Stimulated activated CD8-positive, alpha-beta memory T cell treated with anti-CD3 and anti-CD28 coated beads, Interleukin-15, amount 100 ng/mL, for 48 hours (primary cell): ENCODE data around the gene HACL1.
"Not testable (repeated sequence)": the region's sequence is repeated elsewhere in the genome, so short reads cannot be mapped to it uniquely, and the experiment has no call there.

Source experiments
- DNase-seq, 2 donors: peaks; one replicate each; pipeline ENCODE4 v3.0.0-alpha.2; 2020; ENCODE audit warnings: low read depth in 2 of 2

HACL1 gene

GRCh38 chr3:15579051-15579450 is 22.3 kb downstream of the HACL1 start:
- no peak for DNase-seq

- DNase-seq, result no peak
Observed at GRCh38 chr3:15578289-15578867, 23.0 kb downstream of the HACL1 start.

DNA sequence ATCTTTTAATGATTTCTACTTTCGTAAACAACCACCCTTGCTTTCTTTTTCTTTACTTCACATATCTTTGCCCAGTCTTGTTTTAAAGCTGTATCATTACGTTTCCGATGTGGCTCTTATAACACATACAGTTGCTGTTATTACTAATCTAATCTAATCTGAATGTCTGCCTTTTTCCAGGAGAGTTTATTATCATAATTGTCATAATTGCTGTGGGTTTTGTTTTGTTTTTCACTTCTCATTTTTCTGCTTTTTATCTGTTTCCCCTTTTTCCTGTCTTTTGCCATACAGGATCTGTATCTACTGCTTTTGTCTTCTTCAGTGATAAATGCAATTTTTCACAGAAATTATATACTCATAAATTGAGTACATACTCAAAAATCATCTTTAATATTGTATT is 24.9 kb downstream of the HACL1 start:
- DNase-seq, result no peak

DNA sequence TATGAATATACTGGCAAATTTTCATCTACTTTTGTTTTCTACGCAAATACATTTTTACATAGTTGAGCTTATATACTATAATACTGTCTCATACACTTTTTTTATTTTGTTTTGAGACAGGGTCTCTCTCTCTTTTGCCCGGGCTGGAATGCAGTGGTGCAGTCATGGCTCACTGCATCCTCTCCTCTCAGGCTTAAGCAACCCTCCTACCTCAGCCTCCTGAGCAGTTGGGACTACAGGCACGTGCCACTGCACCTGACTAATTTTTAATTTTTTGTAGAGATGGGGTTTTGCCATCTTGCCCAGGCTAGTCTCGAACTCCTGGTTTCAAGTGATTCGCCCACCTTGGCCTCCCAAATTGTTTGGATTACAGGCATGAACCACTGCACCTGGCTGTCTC is 25.9 kb downstream of the HACL1 start:
- DNase-seq, result no peak

DNA sequence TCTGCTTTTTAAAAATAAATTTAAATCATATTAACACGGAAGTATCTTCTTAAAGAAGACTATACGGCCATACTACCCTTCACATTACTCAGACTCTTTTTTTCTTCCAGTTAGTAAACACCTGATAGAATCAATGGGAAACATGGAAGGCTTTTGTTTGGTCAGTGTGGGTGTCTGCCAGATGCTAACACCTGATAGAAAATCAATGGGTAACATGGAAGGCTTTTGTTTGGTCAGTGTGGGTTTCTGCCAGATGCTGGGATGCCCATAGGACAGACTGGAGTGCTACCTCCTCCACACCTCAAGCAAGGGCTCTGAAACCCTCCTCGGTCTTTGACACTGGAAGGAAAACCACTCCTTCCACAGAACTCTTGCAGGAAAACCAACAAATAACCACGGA is 29.2 kb downstream of the HACL1 start:
- no peak for DNase-seq

DNA sequence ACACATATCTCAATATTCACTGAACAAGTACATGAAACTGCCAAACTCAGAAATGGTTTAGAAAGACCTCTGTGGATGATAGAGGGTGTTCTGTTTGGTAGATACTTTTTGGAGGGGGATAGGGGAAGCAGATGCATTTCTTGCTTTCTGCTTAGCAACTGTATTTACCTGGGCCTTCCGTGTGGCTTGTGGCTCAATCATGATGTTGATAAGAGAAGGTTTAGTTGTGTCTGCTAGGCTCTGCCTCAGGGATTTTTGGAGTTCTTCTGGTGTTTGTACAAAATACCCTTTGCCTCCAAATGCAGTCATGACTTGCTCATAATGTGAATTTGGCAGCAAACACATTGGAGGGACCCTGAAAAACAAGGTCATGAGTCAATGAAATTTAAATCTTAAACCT is 38.2 kb downstream of the HACL1 start:
- DNase-seq, result no peak

- no peak for DNase-seq
Observed at GRCh38 chr3:15562560-15562959, 38.8 kb downstream of the HACL1 start.

GRCh38 chr3:15558581-15558980 is 42.8 kb downstream of the HACL1 start:
- no peak for DNase-seq

DNA sequence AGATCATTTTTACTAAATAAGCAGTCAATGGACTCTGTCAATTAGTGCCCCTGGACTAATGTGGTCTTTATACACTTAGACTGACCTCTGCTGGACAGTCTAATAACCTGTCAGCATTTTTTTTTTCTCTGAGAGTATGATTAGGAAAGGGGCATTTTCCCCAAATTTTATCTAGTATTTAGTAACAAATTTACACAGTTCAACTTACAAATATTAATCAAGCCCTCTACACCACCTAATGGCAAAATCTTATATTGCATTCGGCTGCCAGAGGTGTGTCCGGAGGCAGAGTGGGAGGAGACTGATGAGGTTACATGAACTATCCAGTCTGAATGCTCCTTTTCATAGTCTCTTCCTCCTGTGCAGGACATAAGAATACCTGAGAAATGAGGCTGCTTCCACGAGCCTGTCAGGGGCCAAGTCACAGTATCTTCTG is 43.8 kb downstream of the HACL1 start:
- DNase-seq, result peak in 1 of 2 donors; percentile 9

DNA sequence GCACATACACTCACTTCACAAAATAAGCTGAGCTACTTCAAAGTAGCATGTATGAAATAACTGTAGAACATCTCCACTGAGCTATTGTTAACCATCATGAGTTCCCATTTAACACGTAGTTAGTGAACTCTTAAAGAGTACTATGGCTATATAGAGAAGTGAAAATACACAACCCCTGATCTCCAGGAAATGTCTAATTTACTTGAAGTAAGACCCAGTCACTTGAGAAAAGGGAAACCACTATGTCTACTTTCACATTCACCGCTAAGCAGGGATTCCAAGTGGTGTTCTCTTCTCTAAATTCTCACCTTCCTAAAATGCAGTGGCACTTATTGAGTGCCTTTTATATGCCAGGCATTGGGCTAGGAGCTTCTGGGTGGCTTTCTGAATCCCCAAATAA is 44.9 kb downstream of the HACL1 start:
- no peak for DNase-seq

- no peak for DNase-seq
Observed at GRCh38 chr3:15553749-15554148, 47.6 kb downstream of the HACL1 start.

- no peak for DNase-seq
Observed at GRCh38 chr3:15551902-15552301, 49.5 kb downstream of the HACL1 start.

GRCh38 chr3:15549846-15550245 is 51.5 kb downstream of the HACL1 start:
- no peak for DNase-seq

DNA sequence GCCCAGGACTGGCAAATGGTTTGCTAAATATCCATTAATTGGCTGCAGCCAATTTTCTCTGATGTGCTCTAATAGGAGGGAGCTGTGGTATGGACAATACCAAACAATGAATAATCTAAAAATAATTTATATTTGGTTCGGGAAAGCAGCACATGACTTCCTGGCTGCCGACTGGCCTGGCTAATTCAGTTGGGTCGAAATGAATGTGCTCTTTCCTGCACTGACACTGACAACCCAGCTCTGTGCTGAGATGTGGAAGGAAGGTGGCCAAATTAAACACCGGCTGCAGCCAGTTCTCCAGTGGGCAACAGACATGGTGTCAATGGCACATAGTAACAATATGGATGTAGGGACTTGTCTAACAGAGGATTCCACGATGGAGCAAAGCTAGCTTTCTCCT is 58.8 kb downstream of the HACL1 start:
- no peak for DNase-seq

DNA sequence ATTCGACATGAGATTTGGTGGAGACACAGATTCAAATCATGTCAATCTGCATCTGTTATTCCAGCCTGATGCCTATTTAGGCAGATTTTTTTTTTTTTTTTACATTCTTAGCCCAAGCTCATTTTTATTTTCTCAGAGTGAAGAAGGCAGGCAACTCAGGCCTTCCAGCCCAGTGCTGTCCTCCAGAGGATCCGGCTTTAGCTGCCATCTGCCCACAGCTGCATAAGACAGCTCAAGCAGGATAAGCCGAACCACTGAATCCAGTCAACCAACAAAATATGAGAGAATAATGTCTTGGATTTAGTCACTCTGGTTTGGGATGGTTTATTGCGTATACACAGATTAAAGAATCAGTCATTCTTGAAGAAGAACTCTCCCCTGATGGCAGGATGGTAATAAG is 60.0 kb downstream of the HACL1 start:
- no peak for DNase-seq

- no peak for DNase-seq
Observed at GRCh38 chr3:15539066-15539465, 62.3 kb downstream of the HACL1 start.

- DNase-seq, result no peak
Observed at GRCh38 chr3:15538345-15538744, 63.0 kb downstream of the HACL1 start.

- no peak for DNase-seq
Observed at GRCh38 chr3:15536856-15537255, 64.5 kb downstream of the HACL1 start.

DNA sequence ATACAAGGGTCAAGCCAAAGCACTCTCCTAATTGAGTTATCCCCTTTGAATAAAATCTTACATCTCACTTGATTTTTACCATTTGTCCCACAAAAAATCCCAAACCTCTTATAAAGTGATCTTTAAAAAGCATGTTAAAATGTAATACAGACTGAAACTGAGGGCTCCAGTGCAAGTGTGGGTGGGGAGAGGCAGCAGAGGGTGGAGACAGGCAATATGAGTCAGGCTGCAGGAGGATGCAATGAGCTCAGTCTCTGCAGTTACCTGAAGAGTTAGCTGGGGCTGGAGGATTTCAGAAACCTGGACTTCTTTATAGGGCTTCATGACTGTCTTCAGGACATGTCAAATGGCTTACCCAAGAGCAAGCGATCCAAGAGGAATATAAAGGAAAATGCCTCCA is 65.6 kb downstream of the HACL1 start:
- peak; percentile 12 to 38 for DNase-seq

DNA sequence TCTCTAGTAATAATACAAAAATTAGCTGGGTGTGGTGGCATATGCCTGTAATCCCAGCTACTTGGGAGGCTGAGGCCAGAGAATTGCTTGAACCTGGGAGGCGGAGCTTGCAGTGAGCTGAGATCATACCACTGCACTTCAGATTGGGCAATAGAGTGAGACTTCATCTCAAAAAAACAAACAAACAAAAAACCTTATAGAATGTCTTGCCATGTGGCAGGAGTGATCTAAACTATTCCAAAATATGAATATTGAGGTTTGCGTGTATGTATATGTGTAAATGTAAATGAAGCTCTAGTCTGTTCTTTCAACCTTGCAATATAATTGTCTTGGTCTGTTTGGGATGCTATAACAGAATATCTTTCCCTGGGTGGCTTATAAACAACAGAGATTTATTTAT is 68.8 kb downstream of the HACL1 start:
- not testable (repeated sequence) for DNase-seq

DNA sequence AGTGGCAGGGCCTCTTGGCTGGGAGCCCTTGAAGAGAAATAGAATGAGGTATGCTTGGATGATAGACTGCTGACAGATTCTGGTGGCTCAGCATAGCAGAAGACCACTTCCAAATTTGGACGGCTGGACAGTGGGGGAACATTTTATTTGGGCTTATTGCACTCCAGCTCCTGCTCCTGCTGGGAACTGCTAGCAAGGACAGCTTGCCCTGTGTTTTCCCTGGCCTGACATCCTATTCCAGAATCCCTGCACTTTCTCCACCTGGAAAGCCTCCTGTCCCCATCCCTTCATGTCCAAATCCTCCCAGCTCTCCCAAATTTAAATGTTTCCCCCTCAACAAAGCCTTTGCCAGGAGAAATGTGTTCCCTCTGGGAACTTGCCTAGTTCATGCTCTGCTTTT is 70.0 kb downstream of the HACL1 start:
- DNase-seq, result no peak

DNA sequence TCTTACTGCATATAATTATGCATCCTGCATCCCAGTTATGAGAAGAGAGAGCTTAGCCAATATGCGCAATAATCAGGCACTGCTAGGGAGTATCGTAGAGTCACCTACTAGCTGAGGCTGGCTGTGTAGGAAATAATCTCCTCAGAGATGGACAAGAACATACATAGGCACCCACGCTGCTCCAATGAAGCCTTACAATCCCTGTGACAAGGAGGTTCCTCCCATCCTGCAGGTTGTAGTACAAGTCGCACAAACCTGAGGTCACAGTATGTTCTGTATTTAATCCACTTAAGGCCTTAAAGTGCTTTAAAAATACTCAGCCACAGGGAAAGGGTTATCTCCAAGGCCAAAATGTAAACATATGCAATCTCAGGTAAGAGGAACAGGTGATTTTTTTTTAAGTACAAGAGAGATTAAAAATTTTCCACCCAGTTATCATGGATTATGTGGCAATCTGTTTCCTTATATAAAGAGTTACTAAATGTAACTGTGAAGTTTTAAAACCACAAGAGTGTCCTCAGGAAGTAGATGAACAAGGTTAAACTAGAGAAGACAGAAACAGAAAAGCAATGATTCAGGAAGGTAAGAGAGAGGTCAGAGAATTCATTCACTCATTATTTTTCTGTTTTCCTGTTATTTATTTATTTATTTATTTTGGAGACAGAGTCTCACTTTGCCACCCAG is 72.4 kb downstream of the HACL1 start:
- DNase-seq, result no peak

- DNase-seq, result no peak
Observed at GRCh38 chr3:15527031-15527459, 74.3 kb downstream of the HACL1 start.

- DNase-seq, result no peak
Observed at GRCh38 chr3:15525790-15526189, 75.6 kb downstream of the HACL1 start.
